B cell (primary cell): Measurements from ENCODE around the gene PRAMEF20. TPM values are rescaled to one million over a fixed set of nuclear protein-coding genes. Genes with fewer than 3 reads are reported as not detected.

ENCODE experiments used
- ATAC-seq: fragments of 200-7000 bp; cut with Tn5 transposase; one replicate; pipeline ENCODE4 v1.10.0; 2021; ENCODE audit warnings: low read depth, mild to moderate bottlenecking, moderate number of reproducible peaks, moderate library complexity
- CTCF ChIA-PET: fragments of 350-600 bp; sonication (Branson Sonifier 250); formaldehyde crosslinking; loops from one replicate; lab custom pipeline; 2021; ENCODE audit warnings: antibody characterized with exemption, inconsistent platforms; lab: Charles Lee
- POLR2A ChIA-PET: fragments of 350-600 bp; sonication (Branson Sonifier 250); formaldehyde crosslinking; loops from one replicate; lab custom pipeline; 2021; ENCODE audit warnings: antibody characterized with exemption; lab: Charles Lee
- DNase-seq: peaks from one replicate; pipeline ENCODE4 v3.0.0; 2013
- H2AFZ ChIP-seq: 2 replicates; pipeline ENCODE4 v1.6.1; 2012; ENCODE audit warnings: mild to moderate bottlenecking, low read depth, low read length; ENCODE audit not compliant: insufficient read depth, poor library complexity, severe bottlenecking
- H3K27ac ChIP-seq, 2 donors: 1 replicate in 1 of 2; 2 replicates in 1 of 2; pipeline ENCODE4 v1.5.1; 2012 to 2013; ENCODE audit warnings: low read length in 2 of 2, mild to moderate bottlenecking in 2 of 2, moderate library complexity in 1 of 2
- H3K27me3 ChIP-seq, 4 experiments: fragments of 200-600 bp in 1 of 4; sonication (generic) in 1 of 4; replicated peaks in 1 of 4; 1 replicate in 2 of 4; 2 replicates in 2 of 4; pipeline versions ENCODE4 v1.6.1 to v1.7.0; 2013 to 2016; ENCODE audit warnings: low read length in 3 of 4, mild to moderate bottlenecking in 2 of 4, mixed read lengths in 1 of 4, moderate library complexity in 1 of 4; ENCODE audit not compliant: insufficient read depth in 4 of 4, control insufficient read depth in 3 of 4; ENCODE audit errors: control extremely low read depth in 1 of 4
- H3K36me3 ChIP-seq, 2 experiments: replicated peaks in 1 of 2; 1 replicate in 1 of 2; 2 replicates in 1 of 2; pipeline versions ENCODE4 v1.6.1 to v1.7.1; 2013; ENCODE audit warnings: low read length in 1 of 2; ENCODE audit not compliant: insufficient read depth in 2 of 2, control insufficient read depth in 1 of 2; ENCODE audit errors: control extremely low read depth in 1 of 2, extremely low read depth in 1 of 2
- H3K4me1 ChIP-seq, 2 donors: fragments of 200-600 bp in 1 of 2; sonication (generic) in 1 of 2; 1 replicate in 1 of 2; 2 replicates in 1 of 2; pipeline versions ENCODE4 v1.5.1 to v1.6.1; 2013 to 2017; ENCODE audit warnings: low read length in 2 of 2; ENCODE audit not compliant: control insufficient read depth in 2 of 2, insufficient read depth in 2 of 2
- H3K4me2 ChIP-seq: replicated peaks from 2 replicates; pipeline ENCODE3; 2012; ENCODE audit warnings: mild to moderate bottlenecking, low read depth, low read length; ENCODE audit not compliant: poor library complexity, severe bottlenecking
- H3K4me3 ChIP-seq, 5 experiments: fragments of 200-600 bp in 1 of 5; sonication (generic) in 1 of 5; 1 replicate in 3 of 5; 2 replicates in 2 of 5; pipeline versions ENCODE4 v1.5.1 to v1.7.0; 2011 to 2016; ENCODE audit warnings: low read length in 4 of 5, mild to moderate bottlenecking in 4 of 5, low read depth in 2 of 5, control low read depth in 1 of 5, moderate library complexity in 1 of 5; ENCODE audit not compliant: insufficient read depth in 1 of 5; ENCODE audit errors: control extremely low read depth in 1 of 5, extremely low read depth in 1 of 5
- H3K79me2 ChIP-seq: fragments of 200-600 bp; sonication (generic); one replicate; pipeline ENCODE4 v1.6.0; 2016; ENCODE audit warnings: low read length; ENCODE audit not compliant: control insufficient read depth, insufficient read depth
- H3K9ac ChIP-seq: fragments of 200-600 bp; sonication (generic); 2 replicates; pipeline ENCODE4 v1.6.1; 2017; ENCODE audit warnings: mild to moderate bottlenecking, low read length, moderate library complexity
- H3K9me3 ChIP-seq, 3 donors: one replicate each; pipeline versions ENCODE4 v1.6.1 to v1.7.1; 2013; ENCODE audit warnings: low read length in 2 of 3; ENCODE audit not compliant: control insufficient read depth in 2 of 3, insufficient read depth in 1 of 3; ENCODE audit errors: control extremely low read depth in 1 of 3
- H4K20me1 ChIP-seq: 2 replicates; pipeline ENCODE4 v1.6.0; 2012; ENCODE audit warnings: mild to moderate bottlenecking, low read length; ENCODE audit not compliant: insufficient read depth, control insufficient read depth, poor library complexity, severe bottlenecking
- H3K27ac Mint-ChIP-seq: one replicate; pipeline ENCODE4 v1.8.0; 2021; ENCODE audit warnings: mixed read lengths
- H3K27me3 Mint-ChIP-seq: one replicate; pipeline ENCODE4 v1.8.0; 2021; ENCODE audit warnings: mixed read lengths
- H3K4me1 Mint-ChIP-seq: one replicate; pipeline ENCODE4 v1.8.0; 2021; ENCODE audit warnings: mixed read lengths
- H3K4me3 Mint-ChIP-seq: one replicate; pipeline ENCODE4 v1.8.0; 2021; ENCODE audit warnings: mixed read lengths
- H3K9me3 Mint-ChIP-seq: one replicate; pipeline ENCODE4 v1.8.0; 2022; ENCODE audit warnings: mixed read lengths; ENCODE audit not compliant: insufficient read depth
- CTCF ChIP-seq: fragments of 200-600 bp; IDR thresholded peaks from one replicate; pipeline ENCODE4 v1.8.0; 2022; ENCODE audit warnings: antibody characterized with exemption, mild to moderate bottlenecking
- EZH2 ChIP-seq: IDR thresholded peaks from 2 replicates; pipeline ENCODE4 v1.6.1; 2012; ENCODE audit warnings: borderline replicate concordance, low read depth, mild to moderate bottlenecking, moderate library complexity, low read length; ENCODE audit not compliant: insufficient read depth, poor library complexity, severe bottlenecking
- WGBS: methylation state at CpG from one replicate; pipeline ENCODE4 v1.1.5; 2013; ENCODE audit warnings: missing lambda C conversion rate; ENCODE audit not compliant: insufficient coverage; 5-methylcytosine and 5-hydroxymethylcytosine counted together
- intact Hi-C: fragments of 100-400 bp; cut with micrococcal nuclease; formaldehyde crosslinking; loops from one replicate; pipeline ENCODE4 v1.10.0; 2022
- polyA plus RNA-seq: library from polyadenylated mRNA; depleted of rRNA; stranded (reverse); fragments of >200 nt; gene quantifications from 2 replicates; pipeline ENCODE4 v1.2.3, GENCODE V29; 2012
- total RNA-seq, 2 donors: library from RNA; stranded (reverse); fragments of 120-200 nt in 1 of 2; gene quantifications; 1 replicate in 1 of 2; 2 replicates in 1 of 2; pipeline versions ENCODE4 v1.2.3 to v1.2.4, GENCODE V29; 2013 to 2022

PRAMEF20 gene
- total and polyA plus RNA-seq, 2 donors (not counting 1 experiment from before 2014, with no cell fraction given) = not detected

GRCh38 chr1:13443335-13443979 lies 33.2 kb downstream of the PRAMEF20 start:
- 80% methylated on average over 4 of the region's 10 CpGs for WGBS
- Histone ChIP-seq H3K79me2 (no peaks in the 10 kb centered on the region), H3K36me3 (no peaks in the 10 kb centered on the region), H3K9me3 (no peaks in the 10 kb centered on the region), H3K4me1 (no peaks in the 10 kb centered on the region), H2AFZ (no peak overlapping the region), H4K20me1 (no peaks in the 10 kb centered on the region), H3K27ac (no peak overlapping the region), H3K4me2 (no peak overlapping the region), H3K9ac (no peak overlapping the region), H3K27me3 (no peaks in the 10 kb centered on the region), H3K4me3 (no peak overlapping the region)
- no peak overlapping the region for H3K4me3 Mint-ChIP-seq
- no peaks in the 10 kb centered on the region for H3K9me3 Mint-ChIP-seq
- CTCF ChIA-PET = no interaction called here
- POLR2A ChIA-PET = no interaction called here
- H3K27me3 Mint-ChIP-seq = no peaks in the 10 kb centered on the region
- intact Hi-C loops = no loop called here
- no peaks in the 10 kb centered on the region for H3K4me1 Mint-ChIP-seq
- TF ChIP-seq CTCF (no peak), EZH2 (no peak)
- ATAC-seq (no peak), DNase-seq (no peak)
- no peak overlapping the region for H3K27ac Mint-ChIP-seq

GRCh38 chr1:13450204-13450603 lies 40.0 kb downstream of the PRAMEF20 start:
- Histone ChIP-seq H3K9me3 (no peaks in the 10 kb centered on the region), H3K4me3 (no peak overlapping the region), H3K27ac (no peak overlapping the region), H3K4me1 (no peaks in the 10 kb centered on the region), H4K20me1 (no peaks in the 10 kb centered on the region), H3K4me2 (no peak overlapping the region), H3K79me2 (no peaks in the 10 kb centered on the region), H3K36me3 (no peaks in the 10 kb centered on the region), H2AFZ (no peak overlapping the region), H3K27me3 (no peaks in the 10 kb centered on the region), H3K9ac (no peak overlapping the region)
- H3K4me3 Mint-ChIP-seq = no peak overlapping the region
- intact Hi-C loops = no loop called here
- no peaks in the 10 kb centered on the region for H3K4me1 Mint-ChIP-seq
- H3K27ac Mint-ChIP-seq = no peak overlapping the region
- POLR2A ChIA-PET = no interaction called here
- no peak for TF ChIP-seq CTCF
- TF ChIP-seq EZH2 = no peak
- 76% methylated on average over 5 of the region's 7 CpGs for WGBS
- H3K27me3 Mint-ChIP-seq = no peaks in the 10 kb centered on the region
- CTCF ChIA-PET = interaction anchor here (0.5 kb wide), 1 partner anchor 18 kb away, joined by 3 read pairs; no protein-coding TSS in a partner anchor
- no peaks in the 10 kb centered on the region for H3K9me3 Mint-ChIP-seq
- no peak for ATAC-seq
- DNase-seq = no peak
